HL-60 (cell line): ENCODE measurements around the gene DDAH1.

ENCODE experiments used
- DNase-seq, 2 experiments: peaks; one replicate each; pipeline ENCODE4 v3.0.0-alpha.2; 2010 to 2020; ENCODE audit warnings: low read depth in 1 of 2, low spot score in 1 of 2
- H3K27ac ChIP-seq: fragments of 250-450 bp; sonication (Bioruptor Pico); replicated peaks from 2 replicates; pipeline ENCODE4 v1.5.1; 2020; ENCODE audit warnings: mild to moderate bottlenecking, moderate library complexity
- H3K27me3 ChIP-seq: fragments of 250-450 bp; sonication (Bioruptor Pico); 2 replicates; pipeline ENCODE4 v1.5.1; 2021; ENCODE audit warnings: mild to moderate bottlenecking, moderate library complexity; ENCODE audit not compliant: insufficient read depth, poor library complexity, severe bottlenecking
- H3K4me3 ChIP-seq: replicated peaks from 2 replicates; pipeline ENCODE4 v1.5.1; 2011; ENCODE audit warnings: mild to moderate bottlenecking, control low read depth, low read length; ENCODE audit not compliant: insufficient read depth
- GABPA ChIP-seq: IDR thresholded peaks from 2 replicates; pipeline ENCODE4 v1.6.1; 2012; ENCODE audit warnings: low read depth
- POLR2AphosphoS5 ChIP-seq: IDR thresholded peaks from 2 replicates; pipeline ENCODE4 v1.6.1; 2012; ENCODE audit warnings: low read depth
- SPI1 ChIP-seq: IDR thresholded peaks from 2 replicates; pipeline ENCODE4 v1.6.1; 2012; ENCODE audit warnings: low read depth, mild to moderate bottlenecking, borderline replicate concordance
- TF ChIP-seq, protein P1 (sequence below): IDR thresholded peaks from 2 replicates; pipeline ENCODE4 v1.6.1; 2012; ENCODE audit warnings: low read depth; ENCODE audit not compliant: insufficient replicate concordance
- TF ChIP-seq, protein P2 (sequence below): IDR thresholded peaks from one replicate; pipeline ENCODE4 v1.5.1; 2011; ENCODE audit warnings: low read length, control low read depth, inconsistent platforms; ENCODE audit not compliant: insufficient read depth

DDAH1 gene

GRCh38 chr1:85448358-85448757, 16.6 kb downstream of the DDAH1 start:
- H3K27ac ChIP-seq = no peak overlapping the region
- no peak overlapping the region for H3K4me3 ChIP-seq
- no peak for DNase-seq
- TF ChIP-seq GABPA (no peak), SPI1 (no peak), POLR2AphosphoS5 (no peak)
- TF ChIP-seq, protein P1, sequence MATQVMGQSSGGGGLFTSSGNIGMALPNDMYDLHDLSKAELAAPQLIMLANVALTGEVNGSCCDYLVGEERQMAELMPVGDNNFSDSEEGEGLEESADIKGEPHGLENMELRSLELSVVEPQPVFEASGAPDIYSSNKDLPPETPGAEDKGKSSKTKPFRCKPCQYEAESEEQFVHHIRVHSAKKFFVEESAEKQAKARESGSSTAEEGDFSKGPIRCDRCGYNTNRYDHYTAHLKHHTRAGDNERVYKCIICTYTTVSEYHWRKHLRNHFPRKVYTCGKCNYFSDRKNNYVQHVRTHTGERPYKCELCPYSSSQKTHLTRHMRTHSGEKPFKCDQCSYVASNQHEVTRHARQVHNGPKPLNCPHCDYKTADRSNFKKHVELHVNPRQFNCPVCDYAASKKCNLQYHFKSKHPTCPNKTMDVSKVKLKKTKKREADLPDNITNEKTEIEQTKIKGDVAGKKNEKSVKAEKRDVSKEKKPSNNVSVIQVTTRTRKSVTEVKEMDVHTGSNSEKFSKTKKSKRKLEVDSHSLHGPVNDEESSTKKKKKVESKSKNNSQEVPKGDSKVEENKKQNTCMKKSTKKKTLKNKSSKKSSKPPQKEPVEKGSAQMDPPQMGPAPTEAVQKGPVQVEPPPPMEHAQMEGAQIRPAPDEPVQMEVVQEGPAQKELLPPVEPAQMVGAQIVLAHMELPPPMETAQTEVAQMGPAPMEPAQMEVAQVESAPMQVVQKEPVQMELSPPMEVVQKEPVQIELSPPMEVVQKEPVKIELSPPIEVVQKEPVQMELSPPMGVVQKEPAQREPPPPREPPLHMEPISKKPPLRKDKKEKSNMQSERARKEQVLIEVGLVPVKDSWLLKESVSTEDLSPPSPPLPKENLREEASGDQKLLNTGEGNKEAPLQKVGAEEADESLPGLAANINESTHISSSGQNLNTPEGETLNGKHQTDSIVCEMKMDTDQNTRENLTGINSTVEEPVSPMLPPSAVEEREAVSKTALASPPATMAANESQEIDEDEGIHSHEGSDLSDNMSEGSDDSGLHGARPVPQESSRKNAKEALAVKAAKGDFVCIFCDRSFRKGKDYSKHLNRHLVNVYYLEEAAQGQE = no peak
- TF ChIP-seq, protein P2, sequence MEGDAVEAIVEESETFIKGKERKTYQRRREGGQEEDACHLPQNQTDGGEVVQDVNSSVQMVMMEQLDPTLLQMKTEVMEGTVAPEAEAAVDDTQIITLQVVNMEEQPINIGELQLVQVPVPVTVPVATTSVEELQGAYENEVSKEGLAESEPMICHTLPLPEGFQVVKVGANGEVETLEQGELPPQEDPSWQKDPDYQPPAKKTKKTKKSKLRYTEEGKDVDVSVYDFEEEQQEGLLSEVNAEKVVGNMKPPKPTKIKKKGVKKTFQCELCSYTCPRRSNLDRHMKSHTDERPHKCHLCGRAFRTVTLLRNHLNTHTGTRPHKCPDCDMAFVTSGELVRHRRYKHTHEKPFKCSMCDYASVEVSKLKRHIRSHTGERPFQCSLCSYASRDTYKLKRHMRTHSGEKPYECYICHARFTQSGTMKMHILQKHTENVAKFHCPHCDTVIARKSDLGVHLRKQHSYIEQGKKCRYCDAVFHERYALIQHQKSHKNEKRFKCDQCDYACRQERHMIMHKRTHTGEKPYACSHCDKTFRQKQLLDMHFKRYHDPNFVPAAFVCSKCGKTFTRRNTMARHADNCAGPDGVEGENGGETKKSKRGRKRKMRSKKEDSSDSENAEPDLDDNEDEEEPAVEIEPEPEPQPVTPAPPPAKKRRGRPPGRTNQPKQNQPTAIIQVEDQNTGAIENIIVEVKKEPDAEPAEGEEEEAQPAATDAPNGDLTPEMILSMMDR = no peak
- H3K27me3 ChIP-seq = no peaks in the 10 kb centered on the region

- DNase-seq = no peak
- Histone ChIP-seq H3K27ac (no peak overlapping the region), H3K4me3 (no peak overlapping the region), H3K27me3 (no peaks in the 10 kb centered on the region)
- TF ChIP-seq POLR2AphosphoS5 = no peak
- no peak for TF ChIP-seq SPI1
- TF ChIP-seq, protein P2 = no peak
- TF ChIP-seq GABPA = no peak
- TF ChIP-seq, protein P1 = no peak
Observed at GRCh38 chr1:85447006-85447943, 17.7 kb downstream of the DDAH1 start.

GRCh38 chr1:85445906-85446305, 19.1 kb downstream of the DDAH1 start:
- Histone ChIP-seq H3K4me3 (no peak overlapping the region), H3K27me3 (no peaks in the 10 kb centered on the region), H3K27ac (no peak overlapping the region)
- TF ChIP-seq GABPA (no peak), POLR2AphosphoS5 (no peak), SPI1 (no peak)
- TF ChIP-seq, protein P1 = no peak
- TF ChIP-seq, protein P2 = no peak
- no peak for DNase-seq
